Heart left ventricle (tissue), 13 donors: Measurements from ENCODE around the gene NDUFAB1.

Source experiments
- CTCF ChIP-seq, 12 donors: fragments of 200-600 bp; sonication (generic) in 4 of 12; IDR thresholded peaks; one replicate each; pipeline versions ENCODE4 v1.5.0 to v1.8.0; 2018 to 2022; ENCODE audit warnings: antibody characterized with exemption in 12 of 12, mild to moderate bottlenecking in 5 of 12
- POLR2A ChIP-seq, 2 donors: fragments of 450-650 bp; IDR thresholded peaks; one replicate each; pipeline ENCODE4 v1.6.1; 2017; ENCODE audit warnings: antibody characterized with exemption in 2 of 2, mild to moderate bottlenecking in 2 of 2, moderate library complexity in 2 of 2
- donor health status: ischemic (EF 13 %, LVEDD 7.1; RV severe dilation, severe dysfunction).
- donor health status: DM: no; HTN: yes; CAD: no.
- donor health status: DM: no; HTN: no; CAD: no.
- donor health status: ischemic (EF 25% LVEDD 6.9; RV normal size, moderate dysfunction).
- donor health status: ischemic (EF 25% LVEDD 5.7; RV mildly dilated, moderate dysfunction).
- donor health status: ischemic (EF 35%, LVEDD 5.7; RV mildly dilated, moderate dysfunction).
- donor health status: nonischemic (EF 11% LVEDD 7.7; RV severe dilation, severe dysfunction).
- donor health status: DM: yes; HTN: yes; CAD: no.
- donor health status: PGD.
- donor health status: ischemic (EF 29% LVEDD 5.4; RV normal size, mild dysfunction).
- donor health status: nonischemic (EF 23%, LVEDD 6.1; RV moderate dilation, normal function).

DNA sequence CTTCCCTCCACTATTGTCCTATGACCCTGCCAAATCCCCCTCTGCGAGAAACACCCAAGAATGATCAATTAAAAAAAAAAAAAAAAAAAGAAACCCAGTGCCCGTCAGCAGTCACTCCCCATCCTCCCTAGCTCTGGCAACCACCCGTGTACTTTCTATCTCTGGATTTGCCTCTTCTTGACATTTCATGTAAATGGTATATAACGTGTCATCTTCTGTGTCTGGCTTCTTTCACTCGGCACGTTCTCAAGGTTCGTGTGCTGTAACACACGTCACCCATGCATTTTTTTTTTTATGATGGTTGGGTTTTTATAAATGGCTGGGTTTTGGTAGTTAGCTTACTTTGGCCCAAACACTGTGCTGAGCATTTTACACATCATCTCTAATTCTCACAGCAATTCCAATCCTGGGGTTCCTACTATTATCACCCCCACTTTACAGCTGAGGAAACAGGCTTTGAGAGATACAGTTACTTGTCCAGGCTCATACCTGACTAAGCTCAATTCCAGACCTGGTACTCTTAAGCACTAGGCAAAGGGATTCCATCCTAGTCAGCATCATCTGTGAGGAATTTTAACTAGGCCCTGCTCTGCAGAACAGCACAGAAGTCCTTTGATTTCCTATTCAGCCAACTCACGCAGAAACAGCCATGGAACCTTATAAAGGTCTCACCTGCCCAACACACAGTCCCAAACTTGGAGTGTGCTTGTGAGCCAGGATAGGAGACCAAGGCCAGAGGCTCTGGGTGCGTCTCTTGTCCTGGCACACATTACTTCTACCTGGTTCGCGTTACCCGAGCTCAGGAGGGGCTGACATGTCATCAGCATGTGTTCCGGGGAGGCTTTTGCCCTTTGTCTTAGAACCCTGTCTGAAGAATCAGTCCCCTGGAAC lies 11.7 kb downstream of the NDUFAB1 start:
- TF ChIP-seq CTCF (IDR thresholded peaks at IDR 0.05) (no peak), POLR2A (IDR thresholded peaks at IDR 0.05) (no peak)
